A673 (cell line): Measurements from ENCODE around the gene ERC1. TPM values are rescaled to one million over a fixed set of nuclear protein-coding genes. Genes with fewer than 3 reads are reported as not detected.

Experiments used
- BruUV-seq: library from RNA; stranded (reverse); fragments of 400-500 nt; replicated peaks from 2 replicates; lab custom pipeline; 2021; lab: Mats Ljungman, UMichigan
- CTCF ChIA-PET: fragments of 300-600 bp; sonication (Branson Sonifier 250); formaldehyde crosslinking; loops from one replicate; lab custom pipeline; 2022; ENCODE audit warnings: antibody characterized with exemption; lab: Charles Lee
- POLR2A ChIA-PET: fragments of 300-600 bp; sonication (Branson Sonifier 250); formaldehyde crosslinking; loops from one replicate; lab custom pipeline; 2022; ENCODE audit warnings: antibody characterized with exemption; ENCODE audit not compliant: low non-redundant PET; lab: Charles Lee
- DNase-seq: peaks from one replicate; pipeline ENCODE4 v3.0.0-alpha.2; 2015; ENCODE audit warnings: low spot score
- H3K27ac ChIP-seq: fragments of 200-600 bp; sonication (generic); 2 replicates; pipeline ENCODE4 v1.5.1; 2016; ENCODE audit warnings: mixed run types, low read depth, mild to moderate bottlenecking, mixed read lengths, antibody characterized with exemption, low read length; ENCODE audit not compliant: poor library complexity, severe bottlenecking
- H3K27me3 ChIP-seq: fragments of 200-600 bp; sonication (generic); replicated peaks from 2 replicates; pipeline ENCODE4 v1.6.1; 2017; ENCODE audit warnings: mixed run types, low read depth, mild to moderate bottlenecking, mixed read lengths, antibody characterized with exemption, low read length; ENCODE audit not compliant: insufficient read depth, poor library complexity
- H3K36me3 ChIP-seq: fragments of 200-600 bp; sonication (generic); 2 replicates; pipeline ENCODE4 v1.6.1; 2016; ENCODE audit warnings: mixed run types, mild to moderate bottlenecking, mixed read lengths, antibody characterized with exemption, low read length; ENCODE audit not compliant: insufficient read depth, poor library complexity, severe bottlenecking
- H3K4me1 ChIP-seq: fragments of 200-600 bp; sonication (generic); 2 replicates; pipeline ENCODE4 v1.6.1; 2017; ENCODE audit warnings: mixed run types, mild to moderate bottlenecking, mixed read lengths, antibody characterized with exemption, low read length; ENCODE audit not compliant: insufficient read depth, poor library complexity, severe bottlenecking
- H3K4me3 ChIP-seq: fragments of 200-600 bp; sonication (generic); 2 replicates; pipeline ENCODE4 v1.5.1; 2016; ENCODE audit warnings: low read depth, mixed run types, mild to moderate bottlenecking, mixed read lengths, low read length; ENCODE audit not compliant: poor library complexity, severe bottlenecking
- H3K9me3 ChIP-seq: fragments of 200-600 bp; sonication (generic); 2 replicates; pipeline ENCODE4 v1.6.1; 2016; ENCODE audit warnings: mixed run types, low read depth, mild to moderate bottlenecking, mixed read lengths, antibody characterized with exemption, low read length; ENCODE audit not compliant: poor library complexity, severe bottlenecking
- EZH2 ChIP-seq: fragments of 200-600 bp; sonication (generic); IDR thresholded peaks from 2 replicates; pipeline ENCODE4 v1.6.1; 2017; ENCODE audit warnings: borderline replicate concordance, low read depth, mild to moderate bottlenecking, mixed read lengths, antibody characterized with exemption, low read length; ENCODE audit not compliant: poor library complexity, severe bottlenecking
- intact Hi-C: fragments of 100-400 bp; cut with micrococcal nuclease; formaldehyde crosslinking; loops from one replicate; pipeline ENCODE4 v1.10.0; 2022; ENCODE audit not compliant: unreplicated experiment
- total RNA-seq: library from RNA; stranded (reverse); gene quantifications from 2 replicates; pipeline ENCODE4 v1.2.3, GENCODE V29; 2021
- TF ChIP-seq, protein P1 (sequence below): fragments of 300-800, 200-600 bp; sonication (generic); conservative IDR thresholded peaks from 2 replicates; pipeline ENCODE4 v1.5.1; 2017; ENCODE audit warnings: low read depth, mild to moderate bottlenecking, antibody characterized with exemption, low read length, moderate library complexity, mixed read lengths

Gene ERC1
- total RNA-seq, 1 experiment from 2014 or later, result 60.7 TPM

- DNase-seq, result no peak
- H3K27me3 ChIP-seq, result no peaks in the 10 kb centered on the region
- POLR2A ChIA-PET, result no interaction called here
- intact Hi-C loops, result no loop called here
- no peak overlapping the region for H3K27ac ChIP-seq
- peaks cover 6% of the 10 kb centered on the region for H3K4me1 ChIP-seq
- TF ChIP-seq, protein P1, sequence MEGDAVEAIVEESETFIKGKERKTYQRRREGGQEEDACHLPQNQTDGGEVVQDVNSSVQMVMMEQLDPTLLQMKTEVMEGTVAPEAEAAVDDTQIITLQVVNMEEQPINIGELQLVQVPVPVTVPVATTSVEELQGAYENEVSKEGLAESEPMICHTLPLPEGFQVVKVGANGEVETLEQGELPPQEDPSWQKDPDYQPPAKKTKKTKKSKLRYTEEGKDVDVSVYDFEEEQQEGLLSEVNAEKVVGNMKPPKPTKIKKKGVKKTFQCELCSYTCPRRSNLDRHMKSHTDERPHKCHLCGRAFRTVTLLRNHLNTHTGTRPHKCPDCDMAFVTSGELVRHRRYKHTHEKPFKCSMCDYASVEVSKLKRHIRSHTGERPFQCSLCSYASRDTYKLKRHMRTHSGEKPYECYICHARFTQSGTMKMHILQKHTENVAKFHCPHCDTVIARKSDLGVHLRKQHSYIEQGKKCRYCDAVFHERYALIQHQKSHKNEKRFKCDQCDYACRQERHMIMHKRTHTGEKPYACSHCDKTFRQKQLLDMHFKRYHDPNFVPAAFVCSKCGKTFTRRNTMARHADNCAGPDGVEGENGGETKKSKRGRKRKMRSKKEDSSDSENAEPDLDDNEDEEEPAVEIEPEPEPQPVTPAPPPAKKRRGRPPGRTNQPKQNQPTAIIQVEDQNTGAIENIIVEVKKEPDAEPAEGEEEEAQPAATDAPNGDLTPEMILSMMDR, result no peak
- no peak for TF ChIP-seq EZH2
- no peaks in the 10 kb centered on the region for H3K36me3 ChIP-seq
- H3K4me3 ChIP-seq, result no peak overlapping the region
- CTCF ChIA-PET, result no interaction called here
- no peaks in the 10 kb centered on the region for H3K9me3 ChIP-seq
- BruUV-seq, result no TSS peak
Observed at GRCh38 chr12:1305791-1306500, 314.9 kb downstream of the ERC1 start.

GRCh38 chr12:1306817-1307216, 315.8 kb downstream of the ERC1 start:
- intact Hi-C loops, result no loop called here
- ChIA-PET CTCF (no interaction called here), POLR2A (no interaction called here)
- Histone ChIP-seq H3K4me1 (peaks cover 6% of the 10 kb centered on the region), H3K9me3 (no peaks in the 10 kb centered on the region), H3K36me3 (no peaks in the 10 kb centered on the region), H3K4me3 (no peak overlapping the region), H3K27ac (no peak overlapping the region), H3K27me3 (no peaks in the 10 kb centered on the region)
- DNase-seq, result no peak
- TF ChIP-seq, protein P1, result no peak
- no peak for TF ChIP-seq EZH2
- BruUV-seq, result no TSS peak

DNA sequence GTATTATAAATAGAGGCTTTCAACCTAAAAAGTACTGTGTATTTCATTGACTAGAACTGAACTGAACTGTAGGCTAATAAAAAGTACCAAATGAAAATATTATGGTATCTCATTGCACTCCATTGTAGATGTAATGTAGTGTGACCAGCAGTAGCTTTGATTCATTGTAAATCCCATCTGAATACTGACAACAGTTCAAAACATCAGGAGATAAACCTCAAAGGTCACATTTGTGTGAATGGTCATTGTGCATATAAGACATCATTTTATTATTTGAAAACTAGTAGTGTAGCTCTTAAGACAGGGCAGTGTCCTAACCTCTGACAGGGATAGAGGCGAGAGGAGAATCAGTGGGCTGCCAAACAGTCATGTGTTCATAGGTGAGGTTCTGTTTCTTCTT, 316.8 kb downstream of the ERC1 start:
- no peak overlapping the region for H3K27ac ChIP-seq
- no peaks in the 10 kb centered on the region for H3K9me3 ChIP-seq
- CTCF ChIA-PET, result no interaction called here
- DNase-seq, result no peak
- BruUV-seq, result no TSS peak
- H3K27me3 ChIP-seq, result no peaks in the 10 kb centered on the region
- H3K4me1 ChIP-seq, result peaks cover 6% of the 10 kb centered on the region
- TF ChIP-seq EZH2, result no peak
- TF ChIP-seq, protein P1, result no peak
- H3K36me3 ChIP-seq, result no peaks in the 10 kb centered on the region
- POLR2A ChIA-PET, result no interaction called here
- no peak overlapping the region for H3K4me3 ChIP-seq
- intact Hi-C loops, result no loop called here
